HEK293T (cell line): Measurements from ENCODE around the gene ANKRD63.

ENCODE experiments used
- FOXA1 ChIP-seq: fragments of 450-650 bp; IDR thresholded peaks from 2 replicates; pipeline ENCODE4 v1.6.1; 2016; ENCODE audit warnings: mild to moderate bottlenecking
- FOXM1 ChIP-seq: fragments of 450-650 bp; IDR thresholded peaks from 2 replicates; pipeline ENCODE4 v1.6.1; 2017; ENCODE audit warnings: mild to moderate bottlenecking, borderline replicate concordance

GRCh38 chr15:40270246-40270995 lies 12.4 kb downstream of the ANKRD63 start:
- TF ChIP-seq FOXA1 (no peak), FOXM1 (no peak)
